GM23248 (cell line): Measurements from ENCODE around the gene HIVEP3.

ENCODE experiments used
- EZH2 ChIP-seq: fragments of 200-600 bp; sonication (generic); IDR thresholded peaks from 2 replicates; pipeline ENCODE4 v1.6.1; 2018; ENCODE audit warnings: antibody characterized with exemption, mild to moderate bottlenecking; ENCODE audit not compliant: insufficient read depth, poor library complexity, severe bottlenecking
- EZH2phosphoT487 ChIP-seq: fragments of 200-600 bp; sonication (generic); IDR thresholded peaks from 2 replicates; pipeline ENCODE4 v1.6.1; 2018; ENCODE audit warnings: antibody characterized with exemption, moderate library complexity, mild to moderate bottlenecking, low read depth; ENCODE audit not compliant: insufficient read depth

- TF ChIP-seq EZH2 (no peak), EZH2phosphoT487 (no peak)
These were observed 66.6 kb downstream of the HIVEP3 start for GRCh38 chr1:41852091-41852490.
